Retinal pigment epithelial cell (primary cell): ENCODE measurements around the gene SNRPA.
"Not testable (repeated sequence)": the region's sequence is repeated elsewhere in the genome, so short reads cannot be mapped to it uniquely, and the experiment has no call there.

Experiments
- DNase-seq: peaks from one replicate; pipeline ENCODE4 v3.0.0-alpha.2; 2010; ENCODE audit warnings: low read depth
- H3K4me3 ChIP-seq: 2 replicates; pipeline ENCODE4 v1.5.1; 2011; ENCODE audit warnings: mild to moderate bottlenecking, low read length, control low read depth, moderate library complexity
- CTCF ChIP-seq: conservative IDR thresholded peaks from 2 replicates; pipeline ENCODE4 v1.5.1; 2011; ENCODE audit warnings: low read depth, low read length, control low read depth, inconsistent platforms

Gene SNRPA

GRCh38 chr19:40809358-40810086 is 58.5 kb downstream of the SNRPA start:
- TF ChIP-seq CTCF: no peak
- no peak for DNase-seq
- H3K4me3 ChIP-seq: no peak overlapping the region

GRCh38 chr19:40810160-40810559 is 59.2 kb downstream of the SNRPA start:
- no peak for TF ChIP-seq CTCF
- no peak for DNase-seq
- H3K4me3 ChIP-seq: no peak overlapping the region

GRCh38 chr19:40810649-40811408 is 59.8 kb downstream of the SNRPA start:
- DNase-seq: not testable (repeated sequence)
- H3K4me3 ChIP-seq: peak overlapping the region; percentile 55

- DNase-seq: no peak
- peak overlapping the region; percentile 14 for H3K4me3 ChIP-seq
- no peak for TF ChIP-seq CTCF
Observed at GRCh38 chr19:40811478-40812341, 60.7 kb downstream of the SNRPA start.

GRCh38 chr19:40812571-40812970 is 61.6 kb downstream of the SNRPA start:
- H3K4me3 ChIP-seq, DNase-seq: not testable (repeated sequence)

GRCh38 chr19:40813182-40813581 is 62.2 kb downstream of the SNRPA start:
- no peak for DNase-seq
- H3K4me3 ChIP-seq: no peak overlapping the region
- no peak for TF ChIP-seq CTCF
